ENCODE data around the gene EXOSC2. TPM values are rescaled to one million over a fixed set of nuclear protein-coding genes. Genes with fewer than 3 reads are reported as not detected.

The EXOSC2 gene
- total RNA-seq, 2 experiments from 2014 or later, result 70.1 to 72.6 TPM

GRCh38 chr9:130707225-130707976 lies 13.8 kb downstream of the EXOSC2 start:
- Mint-ChIP-seq H3K4me1 (ENCODE audit: low read depth) (peaks cover 5% of the 10 kb centered on the region), H3K27ac (peak overlapping the region; percentile 65), H3K36me3 (ENCODE audit: low read depth) (peaks cover 20% of the 10 kb centered on the region), H3K9me3 (no peaks in the 10 kb centered on the region), H3K27me3 (ENCODE audit: low read depth) (no peaks in the 10 kb centered on the region), H3K4me3 (no peak overlapping the region)
- intact Hi-C loops (cut with micrococcal nuclease), result loop anchor here (1.0 to 5.0 kb wide), 4 partner anchors 65 to 340 kb away; no protein-coding TSS in a partner anchor
- CTCF ChIA-PET, result interaction anchor here (0.6 to 4.0 kb wide), 18 partner anchors 8 to 187 kb away, joined by 3 to 13 read pairs (median 6); partner anchors contain the start of gene EXOSC2
- peak; percentile 82 for DNase-seq

GRCh38 chr9:130710822-130711352 lies 17.3 kb downstream of the EXOSC2 start:
- H3K9me3 Mint-ChIP-seq, result no peaks in the 10 kb centered on the region
- peaks cover 27% of the 10 kb centered on the region for H3K4me1 Mint-ChIP-seq (ENCODE audit: low read depth)
- intact Hi-C loops (cut with micrococcal nuclease), result no loop called here
- no peaks in the 10 kb centered on the region for H3K36me3 Mint-ChIP-seq (ENCODE audit: low read depth)
- no peak for DNase-seq
- CTCF ChIA-PET, result interaction anchor here (0.5 to 1.9 kb wide), 4 partner anchors 9 to 336 kb away, joined by 3 to 11 read pairs (median 3); no protein-coding TSS in a partner anchor
- H3K27ac Mint-ChIP-seq, result no peak overlapping the region
- H3K4me3 Mint-ChIP-seq, result no peak overlapping the region
- H3K27me3 Mint-ChIP-seq (ENCODE audit: low read depth), result no peaks in the 10 kb centered on the region

GRCh38 chr9:130711469-130711868 lies 17.9 kb downstream of the EXOSC2 start:
- H3K36me3 Mint-ChIP-seq (ENCODE audit: low read depth), result no peaks in the 10 kb centered on the region
- H3K27ac Mint-ChIP-seq, result no peak overlapping the region
- CTCF ChIA-PET, result interaction anchor here (1.9 kb wide), 1 partner anchor 10 kb away, joined by 11 read pairs; no protein-coding TSS in a partner anchor
- no peak overlapping the region for H3K4me3 Mint-ChIP-seq
- H3K4me1 Mint-ChIP-seq (ENCODE audit: low read depth), result peaks cover 32% of the 10 kb centered on the region
- H3K27me3 Mint-ChIP-seq (ENCODE audit: low read depth), result no peaks in the 10 kb centered on the region
- no peak for DNase-seq
- intact Hi-C loops (cut with micrococcal nuclease), result no loop called here
- H3K9me3 Mint-ChIP-seq, result no peaks in the 10 kb centered on the region

GRCh38 chr9:130712564-130713285 lies 19.1 kb downstream of the EXOSC2 start:
- CTCF ChIA-PET, result interaction anchor here (0.6 to 1.8 kb wide), 2 partner anchors 11 to 56 kb away, joined by 3 to 11 read pairs; no protein-coding TSS in a partner anchor
- intact Hi-C loops (cut with micrococcal nuclease), result loop anchor here (1.0 to 2.0 kb wide), 4 partner anchors 19 to 413 kb away; partner anchors contain the start of genes EXOSC2 and NUP214
- peak; percentile 98 for DNase-seq
- H3K27ac Mint-ChIP-seq, result peak overlapping the region; percentile 89
- H3K9me3 Mint-ChIP-seq, result no peaks in the 10 kb centered on the region
- H3K27me3 Mint-ChIP-seq (ENCODE audit: low read depth), result no peaks in the 10 kb centered on the region
- no peaks in the 10 kb centered on the region for H3K36me3 Mint-ChIP-seq (ENCODE audit: low read depth)
- H3K4me1 Mint-ChIP-seq (ENCODE audit: low read depth), result peaks cover 34% of the 10 kb centered on the region
- H3K4me3 Mint-ChIP-seq, result peak overlapping the region; percentile 86

GRCh38 chr9:130713286-130713960 lies 19.8 kb downstream of the EXOSC2 start:
- peaks cover 34% of the 10 kb centered on the region for H3K4me1 Mint-ChIP-seq (ENCODE audit: low read depth)
- no peaks in the 10 kb centered on the region for H3K36me3 Mint-ChIP-seq (ENCODE audit: low read depth)
- H3K4me3 Mint-ChIP-seq, result peak overlapping the region; percentile 86
- CTCF ChIA-PET, result interaction anchor here (0.6 to 1.8 kb wide), 2 partner anchors 12 to 56 kb away, joined by 3 to 11 read pairs; no protein-coding TSS in a partner anchor
- no peaks in the 10 kb centered on the region for H3K27me3 Mint-ChIP-seq (ENCODE audit: low read depth)
- no peaks in the 10 kb centered on the region for H3K9me3 Mint-ChIP-seq
- H3K27ac Mint-ChIP-seq, result peak overlapping the region; percentile 76
- no peak for DNase-seq
- intact Hi-C loops (cut with micrococcal nuclease), result loop anchor here (2.0 kb wide), 1 partner anchor 227 kb away; no protein-coding TSS in a partner anchor

GRCh38 chr9:130714586-130715110 lies 21.1 kb downstream of the EXOSC2 start:
- H3K9me3 Mint-ChIP-seq, result no peaks in the 10 kb centered on the region
- peaks cover 36% of the 10 kb centered on the region for H3K4me1 Mint-ChIP-seq (ENCODE audit: low read depth)
- CTCF ChIA-PET, result interaction anchor here (1.1 to 1.7 kb wide), 2 partner anchors 8 to 14 kb away, joined by 4 to 6 read pairs; no protein-coding TSS in a partner anchor

GRCh38 chr9:130715270-130715669 lies 21.7 kb downstream of the EXOSC2 start:
- peak overlapping the region; percentile 86 for H3K4me3 Mint-ChIP-seq
- intact Hi-C loops (cut with micrococcal nuclease), result no loop called here
- CTCF ChIA-PET, result interaction anchor here (0.8 to 1.7 kb wide), 3 partner anchors 9 to 272 kb away, joined by 3 to 6 read pairs (median 4); no protein-coding TSS in a partner anchor
- H3K36me3 Mint-ChIP-seq (ENCODE audit: low read depth), result no peaks in the 10 kb centered on the region
- no peaks in the 10 kb centered on the region for H3K27me3 Mint-ChIP-seq (ENCODE audit: low read depth)
- H3K9me3 Mint-ChIP-seq, result no peaks in the 10 kb centered on the region
- no peak for DNase-seq
- H3K27ac Mint-ChIP-seq, result no peak overlapping the region
- H3K4me1 Mint-ChIP-seq (ENCODE audit: low read depth), result peaks cover 36% of the 10 kb centered on the region

More at GRCh38 chr9:130714586-130715110, 21.1 kb downstream of the EXOSC2 start:
- Mint-ChIP-seq H3K36me3 (ENCODE audit: low read depth) (no peaks in the 10 kb centered on the region), H3K27me3 (ENCODE audit: low read depth) (no peaks in the 10 kb centered on the region), H3K4me3 (peak overlapping the region; percentile 86), H3K27ac (no peak overlapping the region)
- no peak for DNase-seq
- intact Hi-C loops (cut with micrococcal nuclease), result no loop called here

- Mint-ChIP-seq H3K4me3 (no peak overlapping the region), H3K36me3 (ENCODE audit: low read depth) (no peaks in the 10 kb centered on the region), H3K27ac (no peak overlapping the region), H3K27me3 (ENCODE audit: low read depth) (no peaks in the 10 kb centered on the region), H3K4me1 (ENCODE audit: low read depth) (peaks cover 38% of the 10 kb centered on the region), H3K9me3 (no peaks in the 10 kb centered on the region)
- CTCF ChIA-PET, result no interaction called here
- intact Hi-C loops (cut with micrococcal nuclease), result no loop called here
- no peak for DNase-seq
Measured at GRCh38 chr9:130718562-130718961, 25.0 kb downstream of the EXOSC2 start.

GRCh38 chr9:130720762-130721161 lies 27.2 kb downstream of the EXOSC2 start:
- Mint-ChIP-seq H3K27ac (no peak overlapping the region), H3K36me3 (ENCODE audit: low read depth) (no peaks in the 10 kb centered on the region), H3K9me3 (no peaks in the 10 kb centered on the region), H3K27me3 (ENCODE audit: low read depth) (no peaks in the 10 kb centered on the region), H3K4me1 (ENCODE audit: low read depth) (peaks cover 16% of the 10 kb centered on the region), H3K4me3 (no peak overlapping the region)
- no peak for DNase-seq
- intact Hi-C loops (cut with micrococcal nuclease), result no loop called here
- CTCF ChIA-PET, result no interaction called here

GRCh38 chr9:130728721-130729120 lies 35.1 kb downstream of the EXOSC2 start:
- Mint-ChIP-seq H3K4me1 (ENCODE audit: low read depth) (peaks cover 26% of the 10 kb centered on the region), H3K27me3 (ENCODE audit: low read depth) (no peaks in the 10 kb centered on the region), H3K9me3 (peaks cover 1% of the 10 kb centered on the region), H3K4me3 (no peak overlapping the region), H3K36me3 (ENCODE audit: low read depth) (peaks cover 6% of the 10 kb centered on the region), H3K27ac (no peak overlapping the region)
- no peak for DNase-seq
- CTCF ChIA-PET, result no interaction called here
- intact Hi-C loops (cut with micrococcal nuclease), result no loop called here

- intact Hi-C loops (cut with micrococcal nuclease), result no loop called here
- Mint-ChIP-seq H3K4me3 (no peak overlapping the region), H3K9me3 (peaks cover 1% of the 10 kb centered on the region), H3K4me1 (ENCODE audit: low read depth) (peaks cover 26% of the 10 kb centered on the region), H3K36me3 (ENCODE audit: low read depth) (peaks cover 6% of the 10 kb centered on the region), H3K27ac (no peak overlapping the region), H3K27me3 (ENCODE audit: low read depth) (no peaks in the 10 kb centered on the region)
- CTCF ChIA-PET, result no interaction called here
- no peak for DNase-seq
Measured at GRCh38 chr9:130729145-130729544, 35.6 kb downstream of the EXOSC2 start.

Measured in activated naive CD4-positive, alpha-beta T cell treated with anti-CD3 and anti-CD28 coated beads for 36 hours (primary cell).